H1 (cell line): ENCODE results near the gene RADIL. TPM values are rescaled to one million over a fixed set of nuclear protein-coding genes. Genes with fewer than 3 reads are reported as not detected.

Experiments used
- CTCF ChIA-PET: fragments of 300-600 bp; sonication (Branson Sonifier 250); formaldehyde crosslinking; loops from one replicate; lab custom pipeline; 2021; ENCODE audit not compliant: partially characterized antibody; lab: Charles Lee
- POLR2A ChIA-PET: fragments of 300-600 bp; sonication (Branson Sonifier 250); formaldehyde crosslinking; loops from one replicate; lab custom pipeline; 2021; ENCODE audit warnings: inconsistent platforms; ENCODE audit not compliant: partially characterized antibody; lab: Charles Lee
- DNase-seq, 2 experiments: peaks; one replicate each; pipeline versions ENCODE4 v3.0.0 to v3.0.0-alpha.2; 2010 to 2022; ENCODE audit warnings: low spot score in 2 of 2, low read depth in 1 of 2, mixed read lengths in 1 of 2
- FAIRE-seq: peaks from 2 replicates; lab custom pipeline; 2011; peaks lifted over from hg19 to GRCh38; lab: Jason Lieb, UNC
- H2AFZ ChIP-seq: 2 replicates; pipeline ENCODE4 v1.8.1; 2012; ENCODE audit warnings: low read length, inconsistent platforms
- H2AK5ac ChIP-seq: 2 replicates; pipeline ENCODE4 v1.6.1; 2013; ENCODE audit warnings: low read depth, low read length
- H2BK120ac ChIP-seq: replicated peaks from 2 replicates; pipeline ENCODE3; 2013; ENCODE audit warnings: low read depth, low read length, inconsistent platforms
- H2BK12ac ChIP-seq: 2 replicates; pipeline ENCODE4 v1.6.1; 2013; ENCODE audit warnings: low read depth, low read length
- H2BK15ac ChIP-seq: 2 replicates; pipeline ENCODE4 v1.6.1; 2013; ENCODE audit warnings: low read length
- H2BK20ac ChIP-seq: 2 replicates; pipeline ENCODE4 v1.6.1; 2013; ENCODE audit warnings: low read length
- H2BK5ac ChIP-seq: 2 replicates; pipeline ENCODE4 v1.6.1; 2013; ENCODE audit warnings: low read depth, low read length
- H3K14ac ChIP-seq: 2 replicates; pipeline ENCODE4 v1.6.1; 2013; ENCODE audit warnings: inconsistent platforms; ENCODE audit not compliant: insufficient read length
- H3K18ac ChIP-seq: 2 replicates; pipeline ENCODE4 v1.6.1; 2013; ENCODE audit warnings: low read length; ENCODE audit errors: extremely low read depth
- H3K23ac ChIP-seq: 2 replicates; pipeline ENCODE4 v1.6.1; 2013; ENCODE audit warnings: inconsistent platforms; ENCODE audit not compliant: insufficient read length
- H3K23me2 ChIP-seq: 2 replicates; pipeline ENCODE4 v1.6.1; 2013; ENCODE audit warnings: low read depth, low read length
- H3K27ac ChIP-seq: 2 replicates; pipeline ENCODE4 v1.6.1; 2011; ENCODE audit warnings: low read depth, low read length, inconsistent platforms
- H3K27me3 ChIP-seq, 4 experiments: replicated peaks in 1 of 4; 1 replicate in 1 of 4; 2 replicates in 3 of 4; pipeline versions ENCODE4 v1.6.1 to v1.8.1; 2011 to 2013; ENCODE audit warnings: low read length in 3 of 4, mild to moderate bottlenecking in 3 of 4, inconsistent platforms in 2 of 4, mixed read lengths in 2 of 4, moderate library complexity in 1 of 4; ENCODE audit not compliant: control insufficient read depth in 3 of 4, insufficient read depth in 3 of 4; ENCODE audit errors: extremely low read depth in 1 of 4
- H3K36me3 ChIP-seq, 4 experiments: 2 replicates each; pipeline versions ENCODE4 v1.6.1 to v1.8.1; 2011 to 2013; ENCODE audit warnings: mild to moderate bottlenecking in 4 of 4, low read length in 3 of 4, moderate library complexity in 2 of 4, control low read depth in 1 of 4, inconsistent platforms in 1 of 4; ENCODE audit not compliant: insufficient read depth in 4 of 4, control insufficient read depth in 2 of 4
- H3K4ac ChIP-seq: replicated peaks from 2 replicates; pipeline ENCODE3; 2013; ENCODE audit warnings: low read length, low read depth, mixed read lengths, inconsistent platforms; ENCODE audit not compliant: insufficient read length
- H3K4me1 ChIP-seq, 4 experiments: replicated peaks in 1 of 4; 1 replicate in 1 of 4; 2 replicates in 3 of 4; pipeline versions ENCODE4 v1.6.1 to v1.8.1; 2011 to 2013; ENCODE audit warnings: low read length in 3 of 4, inconsistent platforms in 2 of 4, mixed read lengths in 1 of 4; ENCODE audit not compliant: insufficient read depth in 4 of 4, control insufficient read depth in 3 of 4
- H3K4me2 ChIP-seq, 2 experiments: 2 replicates each; pipeline versions ENCODE4 v1.6.1 to v1.8.1; 2011 to 2013; ENCODE audit warnings: low read depth in 2 of 2, low read length in 2 of 2, control low read depth in 1 of 2, inconsistent platforms in 1 of 2, mild to moderate bottlenecking in 1 of 2; ENCODE audit not compliant: insufficient read depth in 1 of 2
- H3K4me3 ChIP-seq, 4 experiments: fragments of 200-600, 300-600 bp in 1 of 4; sonication (generic), shearing (Covaris generic), sonication (Bioruptor Twin) in 1 of 4; 2 replicates each; pipeline versions ENCODE4 v1.5.1 to v1.8.1; 2011 to 2016; ENCODE audit warnings: low read length in 4 of 4, low read depth in 3 of 4, control low read depth in 2 of 4, inconsistent platforms in 2 of 4, mild to moderate bottlenecking in 2 of 4, mixed read lengths in 1 of 4, moderate library complexity in 1 of 4; ENCODE audit not compliant: insufficient read depth in 2 of 4; ENCODE audit errors: extremely low read depth in 1 of 4
- H3K56ac ChIP-seq: replicated peaks from 2 replicates; pipeline ENCODE3; 2013; ENCODE audit warnings: low read depth, mild to moderate bottlenecking, mixed read lengths, low read length, inconsistent platforms; ENCODE audit not compliant: insufficient read length
- H3K79me1 ChIP-seq: 2 replicates; pipeline ENCODE4 v1.6.1; 2013; ENCODE audit warnings: low read depth, low read length, control low read depth
- H3K79me2 ChIP-seq, 2 experiments: 2 replicates each; pipeline versions ENCODE4 v1.6.1 to v1.8.1; 2012 to 2013; ENCODE audit warnings: low read length in 2 of 2, mild to moderate bottlenecking in 2 of 2, inconsistent platforms in 1 of 2; ENCODE audit not compliant: insufficient read depth in 2 of 2, control insufficient read depth in 1 of 2
- H3K9ac ChIP-seq, 4 experiments: replicated peaks in 1 of 4; 1 replicate in 1 of 4; 2 replicates in 3 of 4; pipeline versions ENCODE4 v1.6.1 to v1.8.1; 2011 to 2013; ENCODE audit warnings: low read depth in 3 of 4, low read length in 3 of 4, control low read depth in 2 of 4, mild to moderate bottlenecking in 2 of 4, moderate library complexity in 2 of 4, inconsistent platforms in 1 of 4; ENCODE audit errors: extremely low read depth in 1 of 4
- H3K9me3 ChIP-seq, 2 experiments: 2 replicates each; pipeline versions ENCODE4 v1.6.1 to v1.8.1; 2012 to 2013; ENCODE audit warnings: mild to moderate bottlenecking in 2 of 2, moderate library complexity in 2 of 2, control low read depth in 1 of 2, inconsistent platforms in 1 of 2, low read depth in 1 of 2, low read length in 1 of 2, mixed read lengths in 1 of 2; ENCODE audit not compliant: insufficient read depth in 2 of 2
- H4K20me1 ChIP-seq, 2 experiments: replicated peaks in 1 of 2; 2 replicates each; pipeline versions ENCODE3 to v1.8.1; 2011 to 2013; ENCODE audit warnings: inconsistent platforms in 2 of 2, low read length in 2 of 2, mild to moderate bottlenecking in 1 of 2; ENCODE audit not compliant: insufficient read depth in 2 of 2, control insufficient read depth in 1 of 2
- H4K5ac ChIP-seq: 2 replicates; pipeline ENCODE4 v1.6.1; 2013; ENCODE audit warnings: low read length, low read depth, mixed read lengths, inconsistent platforms; ENCODE audit not compliant: insufficient read length
- H4K8ac ChIP-seq: 2 replicates; pipeline ENCODE4 v1.8.0; 2013; ENCODE audit warnings: mild to moderate bottlenecking, moderate library complexity, low read length, inconsistent platforms; ENCODE audit not compliant: insufficient read depth; ENCODE audit errors: extremely low read depth
- H4K91ac ChIP-seq: replicated peaks from 2 replicates; pipeline ENCODE3; 2013; ENCODE audit warnings: low read length, mixed read lengths, inconsistent platforms; ENCODE audit not compliant: insufficient read length
- CHD1 ChIP-seq: IDR thresholded peaks from 2 replicates; pipeline ENCODE4 v1.6.1; 2012; ENCODE audit warnings: low read depth, low read length, improper control_type of control experiment
- KDM1A ChIP-seq: fragments of 200-600, 300-600 bp; sonication (generic); IDR thresholded peaks from 2 replicates; pipeline ENCODE4 v1.7.1; 2016; ENCODE audit warnings: mild to moderate bottlenecking, low read length, borderline replicate concordance
- POU5F1 ChIP-seq: IDR thresholded peaks from 2 replicates; pipeline ENCODE4 v1.6.1; 2011; ENCODE audit warnings: low read depth, mild to moderate bottlenecking, low read length, moderate library complexity
- TAF1 ChIP-seq: IDR thresholded peaks from 2 replicates; pipeline ENCODE4 v1.6.1; 2011; ENCODE audit warnings: mild to moderate bottlenecking, low read depth, low read length
- TBP ChIP-seq: IDR thresholded peaks from 2 replicates; pipeline ENCODE4 v1.6.1; 2011; ENCODE audit warnings: low read depth, low read length, improper control_type of control experiment
- WGBS, 2 experiments: shearing (Covaris generic) in 1 of 2; methylation state at CpG; one replicate each; pipeline versions ENCODE4 v1.1.6 to v1.1.7; 2013 to 2015; ENCODE audit warnings: low lambda C conversion rate in 2 of 2, mixed read lengths in 2 of 2, inconsistent platforms in 1 of 2, low coverage in 1 of 2, missing lambda C conversion rate in 1 of 2; ENCODE audit not compliant: insufficient replicate concordance in 2 of 2, insufficient coverage in 1 of 2, insufficient read length in 1 of 2; ENCODE audit errors: extremely low coverage in 1 of 2, missing lambda C conversion rate in 1 of 2; 5-methylcytosine and 5-hydroxymethylcytosine counted together
- polyA plus RNA-seq, 7 experiments: library from polyadenylated mRNA; depleted of rRNA in 3 of 7; stranded (reverse) in 5 of 7; unstranded in 2 of 7; fragments of >200 nt in 5 of 7; fragments of 200-250 nt in 2 of 7; gene quantifications; 1 replicate in 5 of 7; 2 replicates in 1 of 7; 4 replicates in 1 of 7; pipeline versions ENCODE4 v1.2.1 to v1.2.3, GENCODE V29; 2011 to 2013; ENCODE audit warnings: missing spikeins in 2 of 7, mixed read lengths in 2 of 7
- total RNA-seq: library from RNA; stranded (reverse); fragmentation: NEBNext Ultra II Directional; extraction: Animal tissue kit (Norgen Biotek cat#: 25700); gene quantifications from 2 replicates; pipeline ENCODE4 v1.2.1, GENCODE V29; 2021

The RADIL gene
- total and polyA plus RNA-seq, 2 of the 8 experiments (the other 6 are each of a cell fraction or from before 2014, with no cell fraction given) = 5.0 to 5.4 TPM

DNA sequence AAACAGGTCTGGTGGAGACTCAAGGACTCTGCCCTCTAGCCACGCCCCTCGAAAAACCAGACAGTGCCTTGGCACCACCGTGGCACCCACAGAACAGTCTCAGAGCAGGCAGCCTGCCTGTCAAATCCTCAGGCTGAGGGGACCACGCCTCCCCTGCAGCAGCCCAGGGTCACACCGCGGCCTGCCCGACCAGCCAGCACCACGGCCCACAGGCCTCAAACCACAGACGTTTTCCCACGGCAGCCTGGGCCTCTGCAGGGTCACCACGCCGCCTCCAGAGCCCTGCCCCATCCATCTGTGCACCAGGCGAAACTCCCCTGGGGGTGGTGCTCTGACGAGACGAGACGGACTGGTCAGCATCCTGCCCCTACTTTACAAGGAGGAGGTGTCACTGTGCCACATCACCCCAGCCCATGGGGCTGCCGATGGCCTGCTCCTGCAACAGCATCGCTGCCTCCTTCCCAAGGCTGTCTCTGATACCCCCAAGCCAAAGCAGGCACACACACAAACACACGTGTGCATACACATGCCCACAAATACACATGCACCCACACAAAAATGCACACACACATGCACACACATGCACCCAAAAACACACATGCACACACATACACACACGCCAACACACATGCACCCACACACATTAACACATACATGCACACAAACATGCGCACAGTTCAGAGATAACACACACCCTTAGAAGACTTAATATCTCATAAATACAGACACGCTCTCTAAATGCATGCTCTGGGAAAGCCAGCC, 46.3 kb downstream of the RADIL start:
- H3K18ac ChIP-seq = no peak overlapping the region
- ChIA-PET POLR2A (no interaction called here), CTCF (interaction anchor here (1.4 to 1.7 kb wide), 2 partner anchors 10 to 223 kb away, joined by 3 read pairs; no protein-coding TSS in a partner anchor)
- no peak overlapping the region for H2BK120ac ChIP-seq
- H2BK15ac ChIP-seq = no peak overlapping the region
- no peak overlapping the region for H3K23ac ChIP-seq
- H3K36me3 ChIP-seq = no peaks in the 10 kb centered on the region
- no peak overlapping the region for H3K14ac ChIP-seq
- peaks cover 0 to 4% (median 0%) of the 10 kb centered on the region in 4 experiments; a peak in 1 of 7 replicates for H3K4me1 ChIP-seq
- no peak overlapping the region for H2AFZ ChIP-seq
- H3K56ac ChIP-seq = no peak overlapping the region
- H3K4ac ChIP-seq = no peak overlapping the region
- H3K9me3 ChIP-seq = no peaks in the 10 kb centered on the region
- H2BK20ac ChIP-seq = no peak overlapping the region
- no peaks in the 10 kb centered on the region for H3K79me1 ChIP-seq
- no peak overlapping the region for H3K4me2 ChIP-seq
- H2BK12ac ChIP-seq = no peak overlapping the region; the same call in 1 of the 2 replicates
- H3K9ac ChIP-seq = peak overlapping the region in 1 of 4 experiments; percentile 11; a peak in 1 of 7 replicates
- peaks cover 0 to 6% of the 10 kb centered on the region in 2 experiments for H4K20me1 ChIP-seq
- no peak overlapping the region for H4K5ac ChIP-seq
- DNase-seq = no peak
- no peaks in the 10 kb centered on the region for H3K27me3 ChIP-seq
- no peak overlapping the region for H3K4me3 ChIP-seq
- no peak overlapping the region for H4K8ac ChIP-seq
- no peak overlapping the region for H2AK5ac ChIP-seq
- H3K27ac ChIP-seq = no peak overlapping the region
- FAIRE-seq = no peak
- peaks cover 2% of the 10 kb centered on the region; the same call in 1 of the 2 replicates for H3K23me2 ChIP-seq
- no peak overlapping the region for H4K91ac ChIP-seq
- no peaks in the 10 kb centered on the region for H3K79me2 ChIP-seq
- peak overlapping the region; percentile 60; the same call in 1 of the 2 replicates for H2BK5ac ChIP-seq
- WGBS, 2 experiments = 86% methylated on average over 20 of the region's 22 CpGs; no CpG with 5 or more reads in 1 of the 2 experiments
- TF ChIP-seq KDM1A = no peak
- no peak for TF ChIP-seq CHD1
- TF ChIP-seq TAF1 = no peak
- TF ChIP-seq TBP = no peak
- TF ChIP-seq POU5F1 = no peak
